HG03439 (cell line): ENCODE data around the gene TSG101.

Experiments
- ATAC-seq: cut with Tn5 transposase; IDR thresholded peaks from one replicate; pipeline ENCODE4 v1.9.1; 2021; ENCODE audit warnings: mild to moderate bottlenecking, moderate library complexity; ENCODE audit not compliant: unreplicated experiment

TSG101 gene, protein sequence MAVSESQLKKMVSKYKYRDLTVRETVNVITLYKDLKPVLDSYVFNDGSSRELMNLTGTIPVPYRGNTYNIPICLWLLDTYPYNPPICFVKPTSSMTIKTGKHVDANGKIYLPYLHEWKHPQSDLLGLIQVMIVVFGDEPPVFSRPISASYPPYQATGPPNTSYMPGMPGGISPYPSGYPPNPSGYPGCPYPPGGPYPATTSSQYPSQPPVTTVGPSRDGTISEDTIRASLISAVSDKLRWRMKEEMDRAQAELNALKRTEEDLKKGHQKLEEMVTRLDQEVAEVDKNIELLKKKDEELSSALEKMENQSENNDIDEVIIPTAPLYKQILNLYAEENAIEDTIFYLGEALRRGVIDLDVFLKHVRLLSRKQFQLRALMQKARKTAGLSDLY

DNA sequence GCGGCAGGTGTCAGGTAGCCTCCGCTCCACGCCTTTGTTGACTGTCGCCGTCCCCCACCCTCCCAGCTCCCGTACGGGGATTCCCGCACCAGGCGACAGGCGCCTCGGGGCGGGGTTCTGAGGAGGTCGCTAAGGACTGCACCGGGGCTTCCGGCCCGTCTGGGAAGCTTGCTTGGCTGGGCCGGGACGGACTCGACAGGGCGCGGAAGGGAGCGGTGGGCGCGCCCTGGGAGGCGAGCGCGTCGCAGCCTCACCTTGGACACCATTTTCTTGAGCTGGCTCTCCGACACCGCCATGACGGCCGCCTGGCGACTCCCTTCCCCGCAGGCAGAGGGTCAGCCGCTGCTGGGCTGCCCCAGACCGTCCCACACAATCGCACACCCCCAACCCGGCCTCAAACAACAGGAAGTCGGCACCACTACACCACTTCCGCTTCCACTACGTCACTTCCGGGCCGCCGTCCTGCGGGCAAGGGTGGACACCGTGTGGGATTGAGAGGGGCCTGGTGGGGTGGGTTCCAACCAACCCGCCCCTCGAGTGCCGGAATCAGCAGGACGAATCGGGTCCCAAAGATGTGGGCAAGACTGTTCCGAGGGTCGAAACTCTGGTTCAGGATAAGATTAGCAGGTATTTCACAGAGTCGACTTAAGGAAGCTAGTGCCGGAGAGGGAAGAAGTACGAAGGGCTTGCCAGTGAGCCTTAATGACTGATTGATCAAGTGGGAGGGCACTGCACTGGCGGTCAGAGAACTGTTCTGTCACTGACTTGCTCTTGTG lies at the start of gene TSG101:
TSS of gene TSG101 (minus strand) at position 422 of the 776 bp plus-strand sequence. CDS start at position 296, 126 bp downstream.
- peak; percentile 93 for ATAC-seq

DNA sequence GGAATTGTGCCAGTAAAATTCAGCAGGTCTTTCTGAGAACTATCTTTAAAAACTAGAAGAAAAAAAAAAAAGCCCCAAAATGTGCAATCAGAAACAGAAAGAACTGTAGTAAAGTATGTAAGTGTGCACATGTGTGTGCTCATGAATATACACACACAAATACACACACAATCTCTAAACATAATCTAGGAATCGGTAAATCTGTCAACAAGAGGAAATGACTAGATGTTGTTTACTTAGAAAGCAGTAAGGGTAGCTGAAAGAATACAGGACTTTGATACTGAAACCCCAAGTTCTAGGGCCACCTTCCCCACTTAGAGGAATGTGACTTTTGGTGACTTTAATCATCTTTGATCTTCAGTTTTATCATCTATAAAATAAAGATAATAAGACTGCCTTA lies 48.6 kb upstream of the TSG101 start:
- ATAC-seq: no peak

GRCh38 chr11:18567081-18567480 lies 40.3 kb upstream of the TSG101 start:
- ATAC-seq: no peak

GRCh38 chr11:18566406-18566805 lies 39.7 kb upstream of the TSG101 start:
- ATAC-seq: no peak

DNA sequence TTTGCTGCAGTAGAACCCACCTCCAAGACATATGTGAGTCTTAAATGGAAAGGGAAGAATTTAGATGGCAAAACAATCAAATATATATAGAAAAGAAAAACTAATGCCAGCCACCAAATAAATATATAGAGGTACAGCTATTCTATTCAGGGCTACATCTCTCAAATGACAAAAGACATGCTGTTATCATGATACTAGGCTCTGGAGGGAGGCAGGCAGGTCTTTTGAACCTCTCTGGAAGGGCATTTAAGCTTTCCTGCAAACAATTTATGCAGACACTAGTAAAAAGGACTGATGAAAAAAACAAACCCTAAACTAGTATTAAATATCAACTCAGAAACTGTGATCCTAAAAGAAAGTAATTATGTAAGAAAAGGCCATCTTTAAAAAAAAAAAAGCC lies 37.4 kb upstream of the TSG101 start:
- no peak for ATAC-seq

DNA sequence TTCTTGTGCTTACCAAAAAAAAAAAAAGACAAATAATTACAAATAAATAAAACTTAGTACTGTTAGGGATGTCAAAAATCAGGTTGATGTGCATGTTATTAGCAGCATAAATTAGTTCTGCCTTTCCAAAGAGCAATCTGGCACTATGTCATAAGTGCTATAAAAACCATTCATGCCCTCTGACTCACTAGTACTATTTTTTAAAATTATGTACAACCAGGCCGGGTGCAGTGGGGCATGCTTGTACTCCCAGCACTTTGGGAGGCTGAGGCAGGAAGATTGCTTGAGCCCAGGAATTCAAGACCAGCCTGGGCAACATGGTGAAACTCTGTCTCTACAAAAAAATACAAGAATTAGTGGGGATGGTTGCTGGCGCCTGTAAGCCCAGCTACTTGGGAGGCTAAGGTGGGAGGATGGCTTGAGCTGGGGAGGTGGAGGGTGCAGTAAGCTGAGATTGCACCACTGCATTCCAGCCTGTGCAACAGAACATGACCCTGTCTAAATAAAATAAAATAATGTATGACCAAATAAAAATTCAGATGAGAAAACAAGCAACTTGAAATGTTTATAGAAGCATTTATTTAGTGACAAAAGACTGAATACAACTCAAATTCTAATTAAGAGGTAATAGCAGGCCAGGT lies 36.5 kb upstream of the TSG101 start:
- no peak for ATAC-seq

DNA sequence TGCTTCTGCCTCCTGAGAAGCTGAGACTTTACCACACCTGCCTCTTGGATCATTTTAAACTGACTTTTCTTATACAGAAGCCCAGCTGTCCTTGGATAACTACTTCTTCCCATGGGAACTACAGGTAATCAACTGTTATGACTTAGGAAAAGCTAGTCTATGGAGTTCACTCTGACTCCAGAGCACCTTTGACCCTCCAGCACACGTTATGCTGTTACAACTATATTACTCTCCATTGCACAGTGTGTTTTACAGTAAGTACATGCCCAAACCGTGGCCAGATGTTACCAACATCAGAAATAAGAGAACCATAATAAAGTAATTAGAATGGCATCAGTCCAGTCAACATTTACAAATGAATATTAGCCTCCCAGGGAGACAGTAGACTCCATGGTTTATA lies 21.3 kb upstream of the TSG101 start:
- no peak for ATAC-seq

DNA sequence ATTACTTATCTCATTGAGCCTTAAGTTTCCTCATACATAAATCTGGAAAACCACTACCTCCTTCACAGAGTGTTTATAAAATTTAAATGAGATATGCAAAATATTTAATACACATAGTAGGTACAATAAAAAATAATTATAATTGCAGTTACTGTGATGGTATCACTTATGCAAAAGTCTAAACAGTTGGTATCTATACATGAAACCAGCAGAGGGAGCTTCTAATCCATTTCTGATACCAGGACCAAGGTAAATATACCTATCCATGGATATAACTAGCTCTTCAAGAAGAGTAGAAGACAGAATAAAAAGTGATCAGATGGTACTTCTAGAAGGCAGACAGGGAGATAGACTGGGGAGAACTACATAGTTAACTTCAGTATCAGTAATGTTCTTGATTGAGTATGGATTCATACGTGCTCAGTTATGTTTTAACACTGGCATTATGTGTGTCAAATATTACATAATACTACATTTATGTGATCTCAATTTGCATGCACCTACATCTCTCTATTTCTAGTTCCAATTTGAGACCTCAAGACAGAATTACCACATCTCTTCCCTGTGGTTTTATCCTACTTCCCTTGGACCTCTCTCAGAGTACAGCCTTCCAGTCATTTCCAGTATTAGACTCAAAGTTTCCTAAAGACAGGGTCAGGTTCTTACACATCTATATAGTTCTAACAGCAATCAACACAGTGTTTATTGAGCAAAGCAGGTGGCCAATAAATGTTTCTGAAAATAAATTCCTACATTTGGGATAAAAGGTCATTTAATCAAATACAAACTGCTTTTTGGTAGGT lies 13.7 kb upstream of the TSG101 start:
- ATAC-seq: no peak

DNA sequence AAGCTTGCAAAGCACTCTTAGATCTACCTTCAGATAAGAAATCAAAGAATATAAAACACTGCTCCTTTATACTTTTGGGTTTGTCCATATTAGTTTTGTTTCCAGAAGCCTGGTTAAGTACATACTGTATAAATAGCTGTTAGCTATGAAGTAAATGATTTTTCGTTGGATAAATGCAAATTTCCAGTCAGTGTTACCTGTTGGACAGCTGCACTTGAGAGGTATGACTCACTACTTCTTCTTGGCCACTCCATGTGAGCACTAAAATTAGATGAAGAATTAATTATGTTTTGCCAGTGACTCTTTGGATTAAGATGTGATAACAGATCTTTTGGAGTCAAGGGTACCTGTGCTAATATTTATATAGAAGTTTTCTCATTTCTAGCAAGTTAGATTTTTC lies 9.5 kb upstream of the TSG101 start:
- ATAC-seq: no peak

- no peak for ATAC-seq
Measured at GRCh38 chr11:18534245-18534644, 7.5 kb upstream of the TSG101 start.

DNA sequence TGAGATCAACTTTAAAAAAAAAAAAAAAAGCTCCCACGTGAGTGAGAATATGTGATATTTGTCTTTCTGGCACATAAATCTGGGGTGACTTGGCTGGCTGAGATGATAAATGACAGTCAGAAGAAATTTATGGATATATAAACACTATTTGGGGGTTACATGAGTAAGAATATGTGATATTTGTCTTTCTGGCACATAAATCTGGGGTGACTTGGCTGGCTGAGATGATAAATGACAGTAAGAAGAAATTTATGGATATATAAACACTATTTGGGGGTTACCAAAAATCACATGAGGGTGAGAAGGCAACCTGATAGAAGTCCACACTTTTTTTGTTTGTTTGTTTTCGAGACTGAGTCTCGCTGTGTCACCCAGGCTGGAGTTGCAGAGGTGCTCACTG lies 6.6 kb upstream of the TSG101 start:
- no peak for ATAC-seq

DNA sequence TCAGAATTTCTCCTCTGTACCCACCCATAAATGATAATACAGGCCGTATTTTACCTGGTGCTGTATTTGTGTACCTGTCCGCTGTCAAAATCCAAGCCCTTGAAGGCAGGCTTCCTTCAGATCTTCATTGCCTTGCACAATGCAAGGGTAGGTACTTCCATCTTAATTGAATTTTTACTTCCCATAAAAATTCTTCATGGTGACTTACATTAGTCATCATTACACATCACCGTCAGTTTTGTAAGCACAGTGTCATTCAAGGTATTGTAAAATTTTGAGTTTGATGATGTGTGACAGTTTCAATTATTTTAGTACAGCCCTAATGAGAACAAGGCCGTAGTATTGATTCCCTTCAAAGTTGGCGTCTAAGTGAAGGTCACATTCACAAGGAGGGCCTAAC lies 770 bp upstream of the TSG101 start:
- ATAC-seq: no peak

DNA sequence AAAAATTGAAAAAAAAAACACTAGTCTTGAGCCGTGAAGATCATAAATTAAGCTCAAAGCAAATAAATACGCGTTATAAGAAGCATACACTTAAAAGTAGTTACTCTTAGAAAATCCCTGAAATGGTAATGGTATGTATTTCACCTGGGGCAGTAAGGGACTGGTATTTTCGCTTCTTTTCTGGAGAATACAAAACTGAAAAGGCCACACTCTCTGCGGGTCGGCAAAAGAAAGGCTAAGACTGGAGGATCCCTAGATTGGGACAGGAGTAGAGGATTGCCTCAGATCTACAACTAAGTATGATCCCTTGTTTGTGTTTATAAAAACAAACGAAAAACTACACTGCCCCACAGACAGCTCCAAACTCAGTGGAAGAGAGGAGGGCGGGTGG lies 617 bp downstream of the TSG101 start:
- no peak for ATAC-seq

DNA sequence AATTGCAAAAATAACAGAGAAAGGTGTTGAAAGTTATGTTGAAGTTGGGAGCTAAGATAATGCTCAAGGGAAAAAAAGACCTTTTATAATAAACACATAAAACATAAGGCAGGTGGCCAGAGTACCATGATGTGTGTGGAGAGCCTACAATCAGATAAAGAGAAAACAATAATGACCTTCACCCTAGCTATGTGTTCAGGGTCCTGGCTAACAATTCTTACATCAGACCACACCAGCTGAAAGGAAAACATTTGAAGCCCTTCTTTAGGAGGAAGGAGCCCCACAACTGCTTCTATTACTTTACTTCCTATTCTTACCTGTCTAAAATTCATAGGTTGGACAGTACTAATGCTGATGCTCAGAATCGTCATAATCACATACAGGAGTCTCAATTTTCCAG lies 2.5 kb downstream of the TSG101 start:
- ATAC-seq: no peak

- ATAC-seq: no peak
Measured at GRCh38 chr11:18523084-18523483, 3.7 kb downstream of the TSG101 start.

DNA sequence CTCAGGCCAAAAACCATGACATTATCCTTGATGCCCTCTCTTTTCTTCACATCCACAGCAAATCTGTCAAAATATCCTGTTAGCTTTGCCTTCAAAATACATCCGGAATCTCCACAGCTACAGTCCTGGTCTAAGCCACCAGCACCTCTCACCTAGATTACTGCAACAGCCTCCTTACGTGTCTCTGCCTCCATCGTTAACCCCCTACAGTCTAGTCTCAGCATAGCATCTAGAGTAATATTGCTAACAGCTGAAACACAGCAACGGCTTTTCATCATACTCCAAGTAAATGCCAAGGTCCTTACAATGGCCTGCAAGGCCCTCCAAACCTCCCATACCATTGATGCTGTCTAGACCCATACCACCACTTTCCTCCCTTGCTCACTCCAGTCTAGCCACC lies 4.4 kb downstream of the TSG101 start:
- ATAC-seq: no peak

DNA sequence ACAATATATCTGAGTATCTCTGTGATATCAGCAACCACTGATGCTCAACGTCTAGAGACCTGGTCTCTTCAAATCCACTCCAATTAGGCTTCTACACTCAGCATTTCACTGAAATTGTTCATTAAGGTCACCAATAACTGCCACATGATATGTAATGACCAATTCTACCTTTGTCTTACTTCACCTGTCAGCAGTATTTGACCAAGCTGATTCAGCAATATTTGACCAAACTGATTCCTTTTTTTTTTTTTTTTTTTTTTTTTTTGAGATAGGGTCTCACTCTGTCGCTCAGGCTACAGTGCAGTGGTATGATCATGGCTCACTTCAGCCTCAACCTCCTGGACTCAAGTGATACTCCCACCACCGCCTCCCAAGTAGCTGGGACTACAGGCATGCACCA lies 5.6 kb downstream of the TSG101 start:
- no peak for ATAC-seq

GRCh38 chr11:18502352-18502751 lies 24.4 kb downstream of the TSG101 start:
- no peak for ATAC-seq

DNA sequence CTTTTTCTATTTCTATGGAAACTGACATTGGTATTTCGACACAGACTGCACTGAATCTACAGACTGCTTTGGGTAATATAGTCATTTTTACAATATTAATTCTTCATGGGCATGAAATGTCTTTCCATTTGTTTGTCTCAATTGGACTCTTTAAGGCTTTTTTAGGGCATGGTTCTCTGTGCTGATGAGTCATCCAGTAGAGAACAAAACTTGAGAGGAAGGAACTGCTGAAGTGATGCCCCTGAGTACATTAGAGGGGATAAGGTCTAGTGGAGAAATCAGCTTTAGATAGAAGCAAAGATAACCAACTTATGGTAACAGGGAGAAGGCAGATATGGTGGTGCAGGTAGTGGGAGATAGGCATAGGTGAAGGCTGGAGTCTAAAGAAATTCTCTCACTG lies 25.1 kb downstream of the TSG101 start:
- no peak for ATAC-seq

- no peak for ATAC-seq
Measured at GRCh38 chr11:18498039-18498438, 28.7 kb downstream of the TSG101 start.

DNA sequence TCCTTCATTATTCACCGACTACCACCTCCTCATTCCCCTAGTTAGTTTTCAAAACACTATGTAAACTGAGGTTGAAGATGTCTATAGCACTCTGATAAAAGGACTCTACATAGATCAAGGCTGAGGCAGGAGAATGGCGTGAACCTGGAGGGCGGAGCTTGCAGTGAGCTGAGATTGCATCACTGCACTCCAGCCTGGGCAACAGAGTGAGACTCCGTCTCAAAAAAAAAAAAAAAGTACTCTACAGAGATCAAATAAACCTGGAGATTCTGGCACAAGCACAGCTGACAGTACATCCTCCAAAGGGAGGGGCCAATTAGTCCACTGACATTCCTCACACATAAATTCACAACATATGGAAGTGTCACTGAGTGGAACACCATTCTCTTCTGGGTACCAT lies 31.0 kb downstream of the TSG101 start:
- ATAC-seq: no peak
